DMS153 treated with DMSO at 0.1 percent for 48 hours (cell line): Measurements from ENCODE around the gene MGLL.

ENCODE experiments used
- DNase-seq: peaks from one replicate; lab custom pipeline; 2025; ENCODE audit not compliant: unreplicated experiment; lab: John Stamatoyannopoulos, UW

Gene MGLL

DNA sequence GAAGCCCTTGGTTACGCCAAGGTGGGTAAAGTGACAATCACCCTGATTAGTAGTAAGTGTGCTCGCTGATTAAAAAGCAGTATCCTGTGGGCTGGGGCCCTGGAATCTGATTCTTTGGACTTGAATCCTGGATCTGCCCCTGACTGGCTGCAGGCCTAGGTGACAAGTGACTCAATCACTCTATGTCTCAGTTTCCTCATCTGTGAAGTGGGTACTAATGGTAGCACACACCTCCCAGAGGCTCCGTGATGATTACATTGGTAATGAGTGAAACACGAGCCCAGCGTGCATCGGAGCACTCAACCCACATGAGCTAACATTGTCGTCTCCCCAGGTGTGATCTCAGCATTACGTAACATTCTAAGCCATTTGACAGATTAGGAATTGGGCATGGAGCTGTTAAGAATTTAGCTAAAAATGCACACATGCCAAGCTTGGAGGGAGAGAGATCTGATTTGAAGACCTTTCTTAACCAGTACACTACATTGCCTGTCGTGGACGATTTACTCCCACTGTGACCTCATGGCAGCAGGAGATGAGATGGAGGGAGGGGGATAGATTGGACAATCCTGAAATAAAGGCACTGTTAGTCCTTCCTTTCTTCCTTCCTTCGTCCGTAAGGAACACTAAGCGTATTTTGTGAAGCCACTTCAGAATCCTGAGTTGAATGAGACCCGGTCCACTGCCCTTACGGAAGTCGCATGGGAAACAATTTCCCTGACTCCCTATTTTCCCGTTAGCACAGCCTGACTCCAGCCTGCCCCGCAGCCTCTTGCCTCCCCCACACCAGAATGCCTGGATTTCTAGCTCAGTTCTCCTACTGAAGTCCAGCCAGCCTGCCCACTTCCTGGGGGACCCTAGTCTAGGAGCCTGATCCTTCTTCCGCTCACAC, 32.1 kb downstream of the MGLL start:
- no peak for DNase-seq

DNA sequence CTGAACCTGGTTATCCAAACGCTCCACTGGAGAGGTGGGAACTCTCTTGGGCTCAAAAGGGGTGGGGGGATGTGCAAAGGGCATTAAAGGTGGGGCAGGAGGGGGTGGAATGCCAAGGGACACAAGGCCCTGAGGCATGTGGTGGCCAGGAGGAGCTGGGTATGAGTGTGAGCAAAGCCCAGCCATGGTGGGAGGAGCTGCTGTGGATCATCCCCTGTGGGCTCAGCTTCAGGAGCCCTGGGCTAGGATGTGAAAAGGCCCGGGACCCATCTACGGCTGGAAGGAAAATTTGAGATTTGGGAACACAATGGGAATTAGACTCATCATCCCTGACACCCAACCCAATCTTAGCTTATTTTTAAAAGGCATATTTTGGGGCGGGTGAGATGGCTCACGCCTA, 33.3 kb downstream of the MGLL start:
- DNase-seq = no peak

DNA sequence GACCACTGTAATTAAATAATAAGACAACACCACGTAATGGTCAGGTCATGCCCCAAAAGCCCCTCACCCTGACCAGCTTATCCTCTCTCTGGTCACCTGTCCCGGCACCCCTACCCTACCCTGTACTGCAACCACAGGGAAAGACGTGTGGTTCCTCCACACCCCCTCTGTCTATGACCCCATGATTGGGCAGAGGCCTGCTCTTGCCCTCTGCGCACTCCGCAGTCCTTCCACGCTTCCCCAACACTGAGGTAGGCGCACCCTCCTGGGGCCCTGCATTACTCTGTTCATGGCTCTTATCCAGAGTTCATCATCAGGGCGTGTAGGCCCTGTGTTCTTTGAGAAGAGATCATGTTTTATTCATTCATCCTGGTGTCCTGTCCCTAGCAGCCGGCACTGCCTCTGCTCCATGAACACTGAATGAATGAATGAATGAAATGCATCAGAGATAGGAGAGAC, 33.8 kb downstream of the MGLL start:
- DNase-seq = no peak

GRCh38 chr3:127787571-127788365, 34.5 kb downstream of the MGLL start:
- DNase-seq = no peak

GRCh38 chr3:127787071-127787490, 35.2 kb downstream of the MGLL start:
- no peak for DNase-seq

DNA sequence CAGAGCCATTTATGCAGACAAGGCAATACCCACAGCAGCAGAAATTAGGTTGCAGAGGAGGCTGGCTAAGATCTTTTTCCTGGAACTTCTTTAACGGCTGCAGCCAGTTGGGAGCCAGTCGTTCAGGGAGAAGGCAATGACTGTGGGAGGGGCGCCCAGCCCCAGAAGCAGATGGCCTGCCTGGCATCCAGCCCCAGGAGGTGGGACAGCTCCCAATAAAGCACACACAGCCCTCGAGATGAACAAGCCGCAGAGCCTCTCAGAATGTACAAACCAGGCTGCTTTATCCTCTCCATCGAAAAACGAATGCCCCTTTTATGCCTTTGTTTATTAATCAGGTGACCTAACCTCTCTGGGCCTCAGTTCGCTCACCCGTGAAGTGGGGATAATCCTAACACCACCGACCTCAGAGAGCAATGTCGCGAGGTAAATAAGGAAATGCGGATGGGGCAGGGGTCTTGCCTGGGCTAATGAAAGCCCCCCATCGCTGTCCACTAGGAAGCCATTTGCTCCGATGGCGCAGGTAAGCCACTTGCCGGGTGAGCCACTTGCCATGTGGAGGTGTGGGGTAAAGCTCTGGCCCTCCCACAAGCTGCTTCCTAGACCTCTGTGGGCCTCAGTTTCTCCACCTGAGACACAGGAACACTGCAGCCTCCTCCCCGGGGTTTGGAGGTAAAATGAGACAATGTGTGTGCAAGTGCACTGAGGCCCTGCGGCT, 35.8 kb downstream of the MGLL start:
- DNase-seq = peak; percentile 64

DNA sequence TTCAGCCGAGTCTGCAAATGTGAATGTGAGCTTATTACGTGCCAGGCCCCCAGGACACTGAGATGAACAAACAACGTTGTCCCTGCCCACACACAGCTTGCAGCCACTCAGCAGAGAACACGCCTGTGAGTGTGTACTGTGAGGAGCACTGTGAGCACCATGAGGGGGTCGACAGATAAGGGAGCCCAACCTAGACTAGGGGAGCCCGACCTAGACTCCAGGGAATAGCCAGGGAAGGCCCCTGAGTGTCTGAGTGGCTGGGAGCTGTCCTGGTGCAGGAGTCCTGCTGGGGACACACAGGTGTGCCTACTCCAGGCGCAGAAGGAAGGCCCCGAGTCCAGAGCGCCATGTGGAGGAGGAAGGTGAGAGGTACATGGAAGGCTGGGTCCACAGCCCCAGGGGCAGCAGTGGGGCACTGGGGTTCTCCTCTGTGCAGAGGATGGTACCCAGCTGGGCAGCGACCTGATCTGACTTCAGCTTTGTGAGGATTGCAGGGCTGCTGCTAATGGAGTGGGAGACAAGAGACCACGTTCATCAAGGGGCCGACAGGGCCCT, 36.5 kb downstream of the MGLL start:
- DNase-seq = no peak

DNA sequence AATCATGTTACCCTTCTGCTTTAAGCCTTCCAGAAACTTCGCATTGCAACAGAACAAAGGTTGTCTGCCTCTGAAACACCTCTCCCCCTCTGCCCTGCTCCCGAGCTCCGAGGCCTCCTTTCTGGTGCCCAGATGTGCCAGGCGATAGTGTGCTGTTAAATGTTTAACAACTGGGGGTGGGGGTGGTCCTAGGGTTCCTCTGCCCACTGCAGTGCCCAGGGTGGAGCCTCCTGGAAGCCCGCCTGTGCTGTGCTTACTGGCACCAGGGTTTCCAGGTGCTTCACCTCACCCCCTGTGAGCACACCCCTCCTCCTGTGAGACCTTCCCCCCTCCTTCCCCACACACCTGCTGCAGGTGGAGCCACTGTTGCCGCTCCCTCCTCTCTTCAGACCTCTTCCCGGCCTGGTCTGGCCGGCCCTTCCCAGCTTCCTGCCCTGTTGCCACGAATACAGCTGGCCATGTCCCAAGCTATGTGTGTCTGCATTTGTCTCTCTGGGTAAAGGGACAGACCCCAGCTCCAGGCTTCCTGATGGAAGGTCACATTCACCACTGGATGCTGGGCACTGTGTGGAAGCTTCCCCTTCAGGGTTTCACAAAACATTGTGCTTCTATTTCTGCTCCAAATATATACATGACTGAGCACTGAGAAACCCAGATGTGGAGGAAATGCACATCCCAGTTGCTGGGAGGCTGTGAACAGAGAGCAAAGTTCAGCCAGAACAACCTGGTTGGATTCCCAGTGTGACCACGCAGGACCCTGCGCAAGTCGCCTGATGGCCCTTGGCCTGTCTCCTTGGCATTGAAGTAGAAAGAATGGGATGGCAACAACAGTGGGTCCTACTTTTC, 37.2 kb downstream of the MGLL start:
- DNase-seq = peak; percentile 57

DNA sequence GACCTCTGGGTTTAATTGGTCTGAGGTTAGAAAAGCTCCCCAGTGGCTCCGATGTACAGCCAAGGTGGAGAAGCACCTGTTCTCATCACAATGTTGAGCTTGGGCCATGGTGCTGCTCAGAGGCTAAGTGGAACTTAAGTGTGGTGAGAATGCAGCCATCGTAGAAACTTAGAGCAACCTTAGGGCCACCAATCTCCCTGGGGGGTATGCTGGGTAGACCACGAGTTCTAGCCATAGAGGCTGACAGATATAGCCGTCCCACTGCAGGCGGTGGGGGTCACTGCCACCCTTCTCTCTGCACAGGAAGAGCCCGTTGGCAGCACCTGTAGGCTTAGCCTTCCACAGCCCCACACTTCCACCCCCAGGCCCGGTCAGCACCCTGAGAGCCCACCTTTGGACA, 38.0 kb downstream of the MGLL start:
- no peak for DNase-seq

- no peak for DNase-seq
Measured at GRCh38 chr3:127783642-127784160, 38.6 kb downstream of the MGLL start.

- no peak for DNase-seq
Measured at GRCh38 chr3:127783166-127783565, 39.1 kb downstream of the MGLL start.

GRCh38 chr3:127781411-127782001, 40.8 kb downstream of the MGLL start:
- no peak for DNase-seq

GRCh38 chr3:127780536-127781400, 41.5 kb downstream of the MGLL start:
- no peak for DNase-seq

DNA sequence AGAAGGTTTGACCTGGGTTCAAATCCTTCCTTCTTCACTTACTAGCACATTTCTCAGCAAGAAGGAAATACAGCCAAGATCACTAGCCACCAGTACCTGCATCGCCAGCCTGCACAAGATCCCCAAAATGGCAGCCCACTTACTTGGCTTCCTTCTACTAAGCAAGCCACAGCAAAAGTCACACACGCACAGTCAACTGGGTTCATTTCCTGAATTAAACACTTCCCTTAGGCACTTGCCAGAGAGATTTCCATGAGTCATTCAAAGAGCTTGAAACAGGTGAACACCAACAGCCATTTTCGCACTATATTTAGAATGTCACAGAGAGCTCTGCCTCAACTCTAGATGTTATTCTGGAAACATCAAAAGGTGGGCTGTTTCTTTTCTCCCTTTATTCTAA, 42.6 kb downstream of the MGLL start:
- no peak for DNase-seq

- DNase-seq = no peak
Measured at GRCh38 chr3:127777921-127778656, 44.2 kb downstream of the MGLL start.

DNA sequence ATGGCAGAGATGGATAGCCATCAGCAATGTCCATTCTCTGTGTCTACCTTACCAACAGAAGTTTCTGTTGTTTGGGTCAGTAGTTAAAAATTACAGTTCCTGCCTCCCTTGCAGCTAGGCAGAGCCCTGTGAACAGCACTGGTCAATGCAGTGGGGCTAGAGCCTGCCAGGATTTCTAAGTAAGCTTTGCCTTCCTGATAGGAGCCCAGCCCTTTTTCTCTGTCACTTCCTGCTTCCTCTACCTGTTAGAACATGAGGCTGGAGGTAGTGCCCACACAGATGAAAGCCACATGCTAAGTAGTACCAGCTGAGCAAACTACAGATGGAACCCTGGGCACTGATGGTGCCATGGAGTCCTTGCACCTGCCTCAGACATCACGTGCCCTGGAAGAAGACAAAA, 45.0 kb downstream of the MGLL start:
- no peak for DNase-seq

DNA sequence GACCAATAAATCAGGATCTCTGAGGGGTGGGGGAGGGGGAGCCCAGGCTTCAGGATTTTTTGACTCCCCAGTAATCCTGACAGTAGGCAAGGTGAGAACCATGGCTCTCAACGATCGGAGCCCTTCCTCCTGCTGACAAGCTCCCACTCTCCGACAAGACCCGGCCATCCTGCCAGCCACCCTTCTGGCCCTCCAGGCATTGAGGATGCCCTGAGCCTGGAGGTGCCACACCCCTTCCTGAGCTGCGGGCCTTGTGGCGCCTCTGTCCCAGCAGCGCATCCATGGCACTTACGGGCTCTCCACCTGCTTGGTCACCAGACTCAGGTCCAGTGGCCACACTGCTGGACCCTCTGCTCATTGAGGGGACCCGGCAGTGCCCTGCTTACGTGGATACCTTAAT, 46.0 kb downstream of the MGLL start:
- no peak for DNase-seq
